Renal pelvis (tissue), 12 donors: ENCODE results near the gene C2CD4D. TPM values are rescaled to one million over a fixed set of nuclear protein-coding genes. Genes with fewer than 3 reads are reported as not detected.
"Not testable (repeated sequence)": the region's sequence is repeated elsewhere in the genome, so short reads cannot be mapped to it uniquely, and the experiment has no call there.

Experiments used
- DNase-seq: peaks from one replicate; pipeline ENCODE4 v3.0.0-alpha.2; 2013
- long read RNA-seq, 16 experiments: transcript quantifications; one replicate each; lab custom pipeline, GENCODE V29; 2026
- polyA plus RNA-seq, 3 donors: library from polyadenylated mRNA; unstranded; fragments of 120-200 nt; gene quantifications; one replicate each; pipeline ENCODE4 v1.2.1, GENCODE V29; 2013; ENCODE audit not compliant: insufficient read length in 3 of 3

Gene C2CD4D
- under 1 TPM; 0.16 to 0.35 (median 0.23) TPM for polyA plus RNA-seq
- long read RNA-seq, donor 1 = 0 reads
- long read RNA-seq, donor 2 = 0 reads
- long read RNA-seq, donor 3 = 0 reads
- long read RNA-seq, donor 4 = 0 reads
- long read RNA-seq, donor 5 = 0 reads
- long read RNA-seq, donor 6 = 0 reads
- long read RNA-seq, donor 7 = 0 reads
- long read RNA-seq, donor 8 = 0 reads
- long read RNA-seq, donor 9 = 0 reads
- long read RNA-seq, donor 10 = 0 reads
- long read RNA-seq, donor 11 = 0 reads
- long read RNA-seq, donor 12 = 0 reads
- long read RNA-seq, donor 13 = 0 reads
- long read RNA-seq, donor 14 = 0 reads
- long read RNA-seq, donor 15 = 0 reads
- long read RNA-seq, donor 16 = 0 reads

DNA sequence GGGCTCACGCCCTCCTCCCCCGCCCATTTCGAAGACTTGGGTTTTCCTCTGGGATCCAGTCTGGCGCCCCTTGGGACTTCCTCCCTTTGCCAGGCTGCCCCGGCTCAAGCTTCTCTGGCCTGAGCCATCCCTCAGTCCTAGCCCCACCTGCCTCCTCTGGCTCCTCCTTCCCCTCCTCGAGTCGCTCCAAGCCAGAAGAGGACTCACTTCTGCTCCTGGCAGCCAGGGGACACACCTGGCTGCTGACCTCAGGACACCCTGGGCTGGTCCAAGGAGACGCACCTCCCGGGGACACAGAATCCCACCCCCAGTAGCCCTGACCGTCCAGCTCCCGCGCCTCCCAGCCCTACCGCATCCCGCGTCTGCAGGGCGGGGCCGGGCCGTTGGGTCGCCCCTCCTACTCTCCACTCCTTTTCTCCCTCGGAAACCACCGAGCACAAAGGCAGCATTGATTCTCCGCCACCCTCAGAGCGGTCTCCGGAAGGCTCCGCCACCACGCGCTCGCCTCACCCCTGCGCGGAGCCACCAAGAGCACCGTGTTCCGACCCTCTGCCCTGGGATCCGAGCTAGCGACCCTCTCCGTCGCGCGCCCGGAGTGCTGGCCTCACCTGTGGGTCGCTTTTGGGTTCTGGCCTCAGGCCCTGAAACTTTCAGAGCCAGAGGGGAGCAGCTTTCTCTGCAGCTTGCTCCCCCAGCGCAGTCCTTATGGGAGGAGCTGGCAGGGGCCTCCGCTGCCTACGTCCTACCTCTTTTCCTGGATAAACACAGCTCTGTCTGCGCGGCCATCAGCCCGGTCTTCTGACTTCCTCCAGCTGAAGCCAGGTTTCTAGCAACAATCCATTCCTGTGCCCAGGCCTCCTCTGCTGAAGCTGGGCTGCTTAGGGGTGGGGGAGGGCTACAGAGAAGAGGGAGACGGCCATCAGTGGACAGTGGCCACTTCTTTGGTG, at the start of gene C2CD4D:
Gene C2CD4D, minus strand, starts transcription at position 364 of the 947 bp plus-strand sequence. CDS start 831 bp downstream, outside the sequence.
- DNase-seq = no peak

DNA sequence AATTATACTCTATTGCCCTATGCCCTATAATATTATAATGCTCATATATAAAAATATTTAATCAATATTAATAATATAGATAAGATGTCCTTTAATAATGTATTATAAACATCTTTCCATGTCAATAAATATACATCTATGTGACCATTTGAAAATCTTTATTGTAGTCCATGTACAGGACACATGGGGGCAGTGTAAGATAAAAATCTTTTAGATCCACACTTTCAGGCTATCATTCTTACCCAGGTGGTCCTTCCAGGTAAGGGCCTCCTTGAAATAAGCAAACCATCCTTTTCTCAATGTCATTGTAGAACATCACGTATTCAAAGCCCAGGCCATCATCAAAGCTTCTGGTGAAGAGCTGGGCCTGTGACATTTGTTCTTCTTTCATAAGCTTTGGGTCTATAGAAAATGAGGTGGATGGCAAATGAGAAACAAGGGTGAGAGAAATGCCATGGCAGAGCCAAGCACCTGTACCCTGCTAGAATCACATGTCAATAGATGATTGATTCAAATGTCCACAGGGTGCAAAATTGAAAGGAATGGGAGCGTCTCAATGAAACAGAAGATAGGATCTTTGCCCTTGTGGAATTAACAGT, 49.5 kb upstream of the C2CD4D start:
- no peak for DNase-seq

DNA sequence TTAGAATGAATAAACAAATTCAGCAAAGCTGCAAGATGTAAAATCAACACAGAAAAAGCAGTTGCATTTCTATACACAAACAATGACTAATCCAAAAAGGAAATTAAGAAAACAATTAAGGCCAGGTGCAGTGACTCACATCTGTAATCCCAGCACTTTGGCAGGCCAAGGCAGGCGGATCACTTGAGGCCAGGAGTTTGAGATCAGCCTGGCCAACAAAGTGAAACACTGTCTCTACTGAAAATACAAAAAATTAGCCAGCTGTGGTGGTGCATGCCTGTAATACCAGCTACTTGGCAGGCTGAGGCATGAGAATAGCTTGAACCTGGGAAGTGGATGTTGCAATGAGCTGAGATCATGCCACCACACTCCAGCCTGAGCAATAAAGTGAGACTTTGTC, 47.4 kb upstream of the C2CD4D start:
- no peak for DNase-seq

DNA sequence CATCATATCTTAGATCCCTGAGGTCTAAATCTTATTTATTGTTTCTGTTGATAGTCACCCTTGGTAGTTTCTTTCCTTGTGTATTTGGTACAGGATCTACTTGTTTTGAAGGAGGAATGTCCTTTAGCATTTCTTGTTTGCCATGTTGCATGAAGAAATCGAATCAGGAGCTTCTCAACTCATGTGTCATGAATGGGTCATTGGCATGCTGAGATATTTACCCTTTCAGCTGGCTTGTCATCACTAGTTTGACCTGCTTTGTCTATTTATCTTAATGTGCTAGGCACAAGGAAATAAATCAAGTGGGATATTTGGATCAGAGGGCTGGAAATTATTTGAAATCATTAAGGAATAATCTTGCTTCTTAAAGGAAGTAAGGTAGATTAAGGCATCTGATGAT, 45.9 kb upstream of the C2CD4D start:
- DNase-seq = no peak

DNA sequence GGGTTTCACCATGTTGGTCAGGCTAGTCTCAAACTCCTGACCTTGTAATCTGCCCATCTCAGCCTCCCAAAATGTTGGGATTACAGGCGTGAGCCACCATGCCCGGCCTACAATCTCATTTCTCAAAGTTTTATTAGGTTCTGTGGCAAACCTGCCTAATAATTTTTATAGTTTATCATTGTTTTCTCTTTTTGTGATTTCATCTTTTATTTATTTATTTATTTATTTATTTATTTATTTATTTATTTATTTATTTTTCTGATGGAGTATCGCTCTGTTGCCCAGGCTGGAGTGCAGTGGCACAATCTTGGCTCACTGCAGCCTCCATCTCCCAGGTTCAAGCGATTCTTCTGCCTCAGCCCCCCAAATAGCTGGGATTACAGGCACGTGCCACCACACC, 45.3 kb upstream of the C2CD4D start:
- not testable (repeated sequence) for DNase-seq

DNA sequence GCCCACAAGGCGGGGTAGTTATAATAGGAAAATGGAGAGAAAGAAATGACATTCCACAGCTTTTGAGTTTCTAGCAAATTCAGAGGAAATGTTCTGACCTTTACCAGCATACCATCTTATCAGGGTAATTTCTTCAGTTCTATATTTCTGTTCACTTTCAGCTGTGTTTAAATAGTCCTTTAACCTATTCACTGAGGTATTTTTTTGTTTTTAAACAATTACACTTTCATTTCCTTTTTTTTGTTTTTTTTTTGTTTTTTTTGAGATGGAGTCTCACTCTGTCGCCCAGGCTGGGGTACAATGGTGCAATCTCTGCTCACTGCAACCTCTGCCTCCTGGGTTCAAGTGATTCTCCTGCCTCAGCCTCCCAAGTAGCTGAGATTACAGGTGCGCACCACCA, 44.8 kb upstream of the C2CD4D start:
- not testable (repeated sequence) for DNase-seq

DNA sequence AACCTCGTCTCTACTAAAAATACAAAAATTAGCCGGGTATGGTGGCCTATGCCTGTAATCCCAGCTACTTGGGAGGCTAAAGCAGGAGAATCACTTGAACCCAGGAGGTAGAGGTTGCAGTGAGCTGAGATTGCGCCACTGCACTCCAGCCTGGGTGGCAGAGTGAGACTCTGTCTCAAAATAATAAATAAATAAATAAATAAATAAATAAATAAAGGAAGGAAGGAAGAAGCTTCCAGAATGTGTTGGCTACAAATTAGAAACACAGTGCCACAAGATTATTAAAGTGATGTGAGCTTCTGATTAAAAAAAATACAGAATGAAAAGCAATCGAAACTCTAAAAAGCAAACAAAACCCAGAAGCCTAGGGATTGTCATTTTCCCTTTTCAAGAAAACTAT, 44.3 kb upstream of the C2CD4D start:
- not testable (repeated sequence) for DNase-seq

DNA sequence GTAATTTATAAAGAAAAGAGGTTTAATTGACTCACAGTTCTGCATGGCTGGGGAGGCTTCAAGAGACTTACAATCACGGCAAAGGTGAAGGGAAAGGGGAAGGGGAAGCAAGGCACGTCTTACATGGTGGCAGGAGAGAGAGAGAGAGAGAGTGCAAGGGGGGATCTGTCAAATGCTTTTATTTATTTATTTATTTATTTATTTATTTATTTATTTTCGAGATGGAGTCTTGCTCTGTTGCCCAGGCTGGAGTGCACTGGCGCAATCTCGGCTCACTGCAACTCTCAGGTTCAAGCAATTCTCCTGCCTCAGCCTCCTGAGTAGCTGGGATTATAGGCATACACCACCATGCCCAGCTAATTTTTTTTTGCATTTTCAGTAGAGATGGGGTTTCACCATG, 43.3 kb upstream of the C2CD4D start:
- DNase-seq = not testable (repeated sequence)

DNA sequence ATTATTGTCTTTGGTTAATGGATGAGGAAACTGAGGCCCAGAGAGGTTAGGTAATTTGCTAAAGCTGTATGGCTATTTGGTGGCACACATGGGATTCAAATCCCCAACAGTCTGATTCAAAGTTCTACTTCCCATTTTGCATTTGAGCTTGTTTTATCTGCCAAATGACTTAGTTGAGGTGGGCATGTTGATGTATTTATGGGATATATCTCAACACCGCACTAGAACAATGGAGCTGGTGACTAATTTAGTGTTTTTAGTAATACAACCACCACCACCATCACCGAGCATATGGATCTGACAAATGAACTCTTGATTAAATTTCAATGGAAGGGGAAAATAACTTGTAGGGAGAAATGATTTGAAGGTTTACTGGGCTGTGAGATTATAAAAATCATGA, 42.8 kb upstream of the C2CD4D start:
- DNase-seq = no peak

DNA sequence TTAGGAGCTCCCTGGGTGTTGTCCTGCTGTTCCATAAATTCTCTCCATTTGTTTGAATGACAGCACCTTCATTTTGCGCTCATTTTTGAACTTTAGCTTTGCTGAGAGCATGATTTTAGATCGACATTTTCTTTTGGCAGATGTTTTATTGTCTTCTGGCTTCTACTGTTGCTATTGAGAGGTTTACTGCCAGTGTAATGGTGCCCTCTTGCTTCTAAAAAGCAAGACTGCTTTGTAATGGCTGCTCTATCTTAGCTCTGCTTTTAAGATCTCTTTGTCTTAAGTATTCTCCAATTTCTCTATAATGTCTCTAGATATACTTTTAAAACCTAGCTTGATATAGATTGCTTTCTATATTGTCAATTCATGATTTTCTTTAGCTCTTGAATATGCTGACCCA, 41.9 kb upstream of the C2CD4D start:
- DNase-seq = no peak

DNA sequence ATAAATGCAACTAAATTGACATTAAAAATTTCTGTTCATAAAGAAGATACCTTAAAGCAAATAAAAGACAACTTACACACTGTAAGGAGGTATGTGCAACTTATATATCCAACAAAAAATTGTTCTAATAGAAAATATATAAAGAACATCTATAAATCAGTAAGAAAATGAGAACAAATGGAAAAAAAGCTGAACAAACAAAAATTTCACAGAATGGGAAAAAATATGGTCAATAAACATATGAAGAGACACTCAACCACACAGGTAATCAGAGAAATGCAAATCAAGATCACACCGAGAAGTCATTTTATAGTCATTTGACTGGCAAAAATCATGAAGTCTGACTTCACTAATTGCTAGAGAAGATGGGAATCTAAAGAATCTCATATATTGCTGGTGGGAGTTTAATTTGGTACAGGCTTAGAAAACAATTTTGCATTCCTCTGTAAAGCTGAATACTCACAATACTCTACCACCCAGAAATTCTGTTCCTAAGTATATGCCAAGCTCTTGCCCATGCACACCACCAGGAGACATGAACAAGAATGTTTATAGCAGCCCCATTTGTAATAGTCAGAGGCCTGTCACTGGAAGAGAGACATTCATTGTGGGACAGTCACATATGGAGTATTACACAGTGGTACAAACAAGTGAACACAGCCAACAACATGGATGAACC, 35.9 kb upstream of the C2CD4D start:
- DNase-seq = no peak

DNA sequence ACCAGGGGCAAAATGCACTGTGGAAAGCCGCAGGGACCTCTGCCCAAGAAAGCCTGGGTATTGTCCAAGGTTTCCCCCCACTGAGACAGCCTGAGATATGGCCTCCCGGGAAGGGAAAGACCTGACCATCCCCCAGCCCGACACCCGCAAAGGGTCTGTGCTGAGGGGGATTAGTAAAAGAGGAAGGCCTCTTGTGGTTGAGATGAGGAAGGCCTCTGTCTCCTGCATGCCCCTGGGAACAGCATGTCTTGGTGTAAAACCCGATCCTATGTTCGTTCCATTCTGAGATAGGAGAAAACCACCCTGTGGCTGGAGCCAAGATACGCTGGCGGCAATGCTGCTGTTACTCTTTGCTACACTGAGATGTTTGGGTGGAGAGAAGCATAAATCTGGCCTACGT, 33.2 kb upstream of the C2CD4D start:
- DNase-seq = not testable (repeated sequence)

DNA sequence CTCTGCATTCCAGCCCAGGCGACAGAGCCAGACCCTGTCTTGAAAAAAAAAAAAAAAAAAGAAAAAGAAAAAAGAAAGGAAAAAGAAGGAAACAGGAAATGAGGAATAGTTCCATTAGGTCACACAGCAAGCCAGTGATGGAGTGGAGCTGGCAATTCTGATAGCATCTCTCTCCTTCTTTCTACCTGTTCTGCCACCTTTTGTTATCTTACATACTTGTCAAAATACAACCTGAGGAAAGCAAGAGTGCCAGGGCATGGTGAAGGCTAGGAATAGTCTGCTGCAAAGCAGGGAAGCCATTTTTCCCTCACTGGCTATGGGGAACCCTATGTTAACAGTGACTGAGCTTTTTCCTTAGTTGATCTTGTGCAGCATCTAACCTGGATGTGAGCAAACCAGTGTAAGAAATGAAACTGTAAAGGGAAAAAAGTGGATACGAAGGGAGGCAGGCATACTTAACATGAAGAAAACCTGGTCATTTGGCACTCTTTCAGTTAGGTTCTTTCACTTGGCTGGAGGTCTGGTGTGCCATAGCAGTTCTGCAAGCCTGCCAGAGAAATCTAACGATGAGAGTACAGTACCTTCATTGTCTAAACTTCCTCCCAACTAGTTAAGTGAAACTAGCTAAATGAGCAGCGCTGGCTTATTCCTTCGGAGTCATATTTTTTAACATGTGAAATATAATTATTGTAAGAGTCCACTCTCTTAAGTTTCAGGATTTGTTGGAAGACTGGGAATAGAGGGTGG, 31.8 kb upstream of the C2CD4D start:
- no peak for DNase-seq

DNA sequence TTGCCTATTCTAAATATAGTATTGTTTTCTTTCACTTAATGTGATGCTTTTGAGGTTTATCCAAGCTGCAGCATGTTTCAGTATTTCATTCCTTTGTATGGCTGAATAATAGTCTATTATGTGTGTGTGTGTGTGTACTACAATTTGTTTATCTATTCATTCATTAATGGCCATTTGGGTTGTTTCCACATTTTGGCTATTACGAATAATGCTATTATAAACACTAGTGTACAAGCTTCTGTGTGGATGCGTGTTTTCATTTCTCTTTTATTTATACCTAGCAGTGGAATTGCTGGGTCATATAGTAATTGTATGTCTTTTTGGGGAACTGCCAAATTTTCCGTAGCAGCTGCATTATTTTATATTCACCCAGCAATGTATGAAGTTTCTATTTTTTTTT, 28.9 kb upstream of the C2CD4D start:
- DNase-seq = no peak

DNA sequence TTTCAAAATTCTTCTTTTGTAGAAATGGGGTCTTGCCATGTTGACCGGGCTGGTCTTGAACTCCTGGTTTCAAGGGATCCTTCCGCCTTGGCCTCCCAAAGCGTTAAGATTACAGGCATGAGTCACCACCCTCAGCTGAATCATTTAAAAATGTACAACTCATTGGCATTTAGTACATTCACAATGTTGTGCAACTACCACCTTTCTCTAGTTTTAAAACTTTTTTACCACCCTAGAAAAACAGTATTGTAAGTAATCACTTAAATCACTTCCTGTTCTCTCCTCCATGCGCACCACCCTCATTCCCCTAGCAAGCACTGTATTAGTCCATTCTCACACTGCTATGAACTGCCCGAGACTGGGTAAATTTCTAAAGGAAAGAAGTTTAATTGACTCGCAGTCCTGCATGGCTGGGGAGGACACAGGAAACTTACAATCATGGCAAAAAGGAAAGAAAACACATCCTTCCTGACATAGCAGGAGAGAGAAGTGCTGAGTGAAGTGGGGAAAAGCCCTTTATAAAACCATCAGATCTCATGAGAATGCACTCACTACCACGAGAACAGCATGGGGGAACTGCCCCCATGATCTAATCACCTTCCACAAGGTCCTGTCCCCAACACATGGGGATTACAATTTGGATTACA, 28.3 kb upstream of the C2CD4D start:
- DNase-seq = no peak

DNA sequence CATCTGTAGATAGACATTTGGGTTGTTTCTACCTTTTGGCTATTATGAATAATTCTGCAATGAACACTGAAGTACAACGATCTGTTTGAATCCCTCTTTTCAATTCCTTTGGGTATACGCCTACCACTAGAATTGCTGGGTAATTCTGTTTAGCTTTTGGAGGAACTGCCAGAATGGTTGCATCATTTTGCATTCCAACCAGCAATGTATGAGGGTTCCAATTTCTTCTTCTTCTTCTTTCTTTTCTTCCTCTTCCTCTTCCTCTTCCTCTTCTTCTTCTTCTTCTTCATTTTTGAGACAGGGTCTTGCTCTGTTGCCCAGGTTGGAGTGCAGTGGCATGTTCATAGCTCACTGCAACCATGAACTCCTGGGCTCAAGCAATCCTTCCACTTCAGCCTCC, 27.7 kb upstream of the C2CD4D start:
- no peak for DNase-seq

DNA sequence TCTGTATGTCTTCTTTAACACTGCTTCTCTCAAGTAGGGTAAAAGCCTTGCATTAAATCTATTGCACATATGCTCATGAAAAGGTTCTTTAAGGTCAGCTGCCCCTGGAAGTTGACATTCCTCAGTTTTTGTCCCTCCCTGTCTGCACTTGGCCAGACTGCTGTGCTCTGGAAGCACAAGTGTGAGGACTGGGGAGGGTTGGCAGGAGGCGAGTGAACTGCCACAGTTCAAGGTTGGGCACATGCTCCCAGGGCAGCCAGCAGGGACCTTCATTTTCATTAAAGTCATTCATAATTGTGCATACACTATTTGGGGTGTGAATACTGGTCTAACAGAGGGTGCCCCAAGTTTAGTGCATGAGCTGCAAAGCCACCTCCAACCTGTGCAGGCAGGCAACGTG, 24.8 kb upstream of the C2CD4D start:
- no peak for DNase-seq

DNA sequence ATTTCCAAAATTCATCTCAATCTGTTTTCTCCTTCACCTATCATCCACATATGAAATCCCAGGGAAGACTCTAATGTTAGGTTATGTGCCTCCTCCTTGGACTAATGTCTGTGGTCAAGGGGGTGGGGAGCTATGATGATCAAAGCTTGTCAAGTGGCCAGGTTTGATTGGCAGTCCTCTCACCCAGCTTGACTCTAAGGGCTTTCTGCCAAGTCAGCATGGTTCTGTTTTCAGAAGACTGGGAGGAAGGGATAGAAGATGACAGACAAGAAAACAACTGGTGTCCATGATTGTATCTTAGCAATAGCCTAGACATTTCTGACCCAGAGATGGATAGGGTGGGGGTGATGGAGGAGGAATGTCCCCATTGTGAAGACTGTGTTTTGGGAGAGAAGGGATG, 23.0 kb upstream of the C2CD4D start:
- no peak for DNase-seq

DNA sequence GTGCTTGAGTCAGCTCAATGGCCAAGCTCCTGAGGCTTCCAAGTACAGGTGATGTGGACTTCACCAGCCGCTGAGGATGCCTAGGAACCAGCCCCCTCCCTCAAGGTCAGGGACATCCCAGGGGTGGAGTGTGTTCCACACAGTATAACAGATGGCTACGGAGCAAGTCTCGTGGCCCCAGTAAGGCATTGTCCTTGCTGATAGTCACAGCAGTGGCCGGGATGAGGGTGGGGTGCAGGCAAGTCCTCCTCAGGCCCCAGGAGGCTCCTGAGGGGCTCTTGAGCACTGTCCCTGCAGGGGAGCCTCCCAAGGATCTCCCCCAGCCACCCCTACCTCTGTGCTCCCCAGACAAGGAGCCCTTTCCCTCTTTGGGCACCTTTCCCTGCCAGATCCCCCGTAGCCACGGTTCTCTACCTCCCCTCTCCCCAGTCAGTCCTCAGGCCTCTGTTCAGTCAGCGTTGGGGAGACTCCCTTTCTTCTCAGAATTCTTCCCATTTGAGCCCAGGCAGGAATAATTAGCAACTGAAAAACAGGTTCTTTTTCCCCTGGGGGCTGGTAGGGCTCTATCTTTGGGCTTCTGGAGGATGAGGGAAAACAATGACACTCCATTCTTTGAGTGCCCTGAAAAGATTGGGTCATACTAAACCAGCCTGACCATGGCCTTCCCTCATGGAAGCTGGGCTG, 21.0 kb upstream of the C2CD4D start:
- no peak for DNase-seq

DNA sequence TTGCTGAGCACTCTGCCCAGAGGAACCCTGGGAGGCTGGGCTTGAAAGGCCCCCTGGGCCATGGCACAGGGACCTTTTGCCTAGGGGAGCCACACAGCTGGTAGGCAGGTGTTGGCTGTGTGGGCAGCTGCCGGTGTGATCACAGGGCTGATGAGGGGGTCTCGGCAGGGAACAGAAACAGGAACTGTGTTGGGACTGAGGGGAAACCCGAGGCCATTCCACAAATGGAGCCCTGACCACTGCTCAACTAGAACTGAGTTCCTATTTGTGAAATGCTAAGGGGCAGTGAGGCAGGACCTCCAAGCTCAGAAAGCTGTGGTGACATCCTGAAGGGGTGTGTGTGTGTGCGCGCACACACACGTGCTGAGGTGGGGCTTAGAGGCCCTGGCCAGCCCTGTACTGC, 20.3 kb upstream of the C2CD4D start:
- DNase-seq = no peak
